ENCODE measurements around the gene STARD6. TPM values are rescaled to one million over a fixed set of nuclear protein-coding genes. Genes with fewer than 3 reads are reported as not detected.

STARD6 gene, protein sequence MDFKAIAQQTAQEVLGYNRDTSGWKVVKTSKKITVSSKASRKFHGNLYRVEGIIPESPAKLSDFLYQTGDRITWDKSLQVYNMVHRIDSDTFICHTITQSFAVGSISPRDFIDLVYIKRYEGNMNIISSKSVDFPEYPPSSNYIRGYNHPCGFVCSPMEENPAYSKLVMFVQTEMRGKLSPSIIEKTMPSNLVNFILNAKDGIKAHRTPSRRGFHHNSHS
- total RNA-seq, result not detected

DNA sequence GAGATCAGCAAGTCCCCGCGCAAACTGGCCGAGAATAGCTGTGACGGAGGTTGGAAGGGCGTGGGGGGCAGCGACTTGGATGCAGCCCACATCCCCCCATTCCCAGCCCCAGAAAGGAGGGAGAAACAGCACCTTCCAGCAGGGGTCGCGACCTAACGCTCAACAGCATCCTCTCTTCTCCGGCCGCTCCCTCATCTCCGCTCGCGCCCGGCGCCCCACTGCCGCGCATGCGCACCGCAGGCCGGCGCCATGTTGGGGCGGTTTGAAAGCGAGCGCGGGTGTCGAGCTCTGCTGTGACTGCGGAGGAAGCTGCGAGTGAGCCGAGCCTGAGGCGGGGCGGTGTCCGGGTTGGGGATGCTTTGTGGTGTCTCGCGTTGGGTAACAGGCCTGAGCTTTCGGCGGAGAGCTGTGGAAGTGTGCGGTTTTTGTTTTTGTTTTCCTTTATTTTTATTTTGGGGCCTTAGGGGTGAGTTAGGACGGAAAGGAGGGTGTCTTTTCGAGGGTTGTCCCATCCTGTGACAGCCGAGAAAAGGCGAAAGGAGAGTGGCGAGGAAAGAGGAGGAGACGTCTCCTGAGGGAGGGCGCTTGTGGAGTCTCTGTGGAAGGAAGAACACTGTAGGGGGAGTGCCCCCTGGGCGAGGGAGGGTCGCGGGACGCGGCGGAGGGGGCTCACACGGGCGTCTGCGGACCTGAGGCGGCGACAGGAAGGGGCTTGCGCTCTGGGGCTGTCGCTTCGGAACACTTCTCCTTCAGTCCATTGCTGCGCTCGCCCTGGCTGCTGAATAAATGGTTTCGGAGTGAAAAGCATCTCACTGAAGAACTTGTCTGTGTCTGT is at the start of gene STARD6, which contains the start of gene C18orf54:
STARD6 (minus strand) TSS at position 199 of the 835 bp plus-strand sequence. CDS start 3,285 bp downstream, outside the sequence.
C18orf54 (plus strand) TSS at position 247 of the 835 bp plus-strand sequence. CDS start 2,667 bp downstream, outside the sequence.
- Histone ChIP-seq H3K4me1 (ENCODE audit: control insufficient read depth in 1 of 2, low read depth in 2 of 2) (peaks cover 0 to 9% of the 10 kb centered on the region in 2 donors), H3K9me3 (no peaks in the 10 kb centered on the region), H3K36me3 (no peaks in the 10 kb centered on the region), H3K27me3 (replicated peaks; ENCODE audit: insufficient read depth) (no peaks in the 10 kb centered on the region), H3K4me3 (peak within 1 kb of the TSS; percentile 88), H3K27ac (peak within 1 kb of the TSS; percentile 16 to 28)
- DNase-seq (ENCODE audit: low spot score) (peak; percentile 36), ATAC-seq (ENCODE audit: insufficient number of reproducible peaks, low FRiP score, low read depth) (peak; percentile 91)
- TF ChIP-seq, protein P1, sequence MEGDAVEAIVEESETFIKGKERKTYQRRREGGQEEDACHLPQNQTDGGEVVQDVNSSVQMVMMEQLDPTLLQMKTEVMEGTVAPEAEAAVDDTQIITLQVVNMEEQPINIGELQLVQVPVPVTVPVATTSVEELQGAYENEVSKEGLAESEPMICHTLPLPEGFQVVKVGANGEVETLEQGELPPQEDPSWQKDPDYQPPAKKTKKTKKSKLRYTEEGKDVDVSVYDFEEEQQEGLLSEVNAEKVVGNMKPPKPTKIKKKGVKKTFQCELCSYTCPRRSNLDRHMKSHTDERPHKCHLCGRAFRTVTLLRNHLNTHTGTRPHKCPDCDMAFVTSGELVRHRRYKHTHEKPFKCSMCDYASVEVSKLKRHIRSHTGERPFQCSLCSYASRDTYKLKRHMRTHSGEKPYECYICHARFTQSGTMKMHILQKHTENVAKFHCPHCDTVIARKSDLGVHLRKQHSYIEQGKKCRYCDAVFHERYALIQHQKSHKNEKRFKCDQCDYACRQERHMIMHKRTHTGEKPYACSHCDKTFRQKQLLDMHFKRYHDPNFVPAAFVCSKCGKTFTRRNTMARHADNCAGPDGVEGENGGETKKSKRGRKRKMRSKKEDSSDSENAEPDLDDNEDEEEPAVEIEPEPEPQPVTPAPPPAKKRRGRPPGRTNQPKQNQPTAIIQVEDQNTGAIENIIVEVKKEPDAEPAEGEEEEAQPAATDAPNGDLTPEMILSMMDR (IDR thresholded peaks at IDR 0.05), result no peak

DNA sequence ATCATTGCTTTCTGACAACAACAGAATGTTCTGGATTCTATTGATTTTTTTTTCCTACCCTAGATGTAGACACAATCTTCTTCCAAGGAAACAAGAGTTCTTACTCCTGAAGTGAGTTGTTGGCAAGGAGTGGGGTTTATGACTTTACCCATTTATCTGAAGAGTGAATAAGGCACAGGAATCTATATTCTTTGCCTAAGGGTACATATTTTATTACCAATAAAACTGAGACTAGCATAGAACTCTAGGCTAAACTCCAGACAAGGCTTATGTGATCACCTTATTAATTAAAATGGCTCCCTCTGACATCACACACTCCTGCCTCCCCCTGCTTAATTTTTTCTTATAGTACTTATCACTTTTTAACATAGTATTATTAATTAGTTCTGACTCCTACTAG is 47.6 kb upstream of the STARD6 start:
- H3K9me3 ChIP-seq, result no peaks in the 10 kb centered on the region
- H3K4me1 ChIP-seq (ENCODE audit: control insufficient read depth in 1 of 2, low read depth in 2 of 2), result no peaks in the 10 kb centered on the region
- H3K27me3 ChIP-seq (replicated peaks; ENCODE audit: insufficient read depth), result no peaks in the 10 kb centered on the region
- no peak overlapping the region for H3K27ac ChIP-seq
- TF ChIP-seq, protein P1 (IDR thresholded peaks at IDR 0.05), result no peak
- ATAC-seq (ENCODE audit: insufficient number of reproducible peaks, low FRiP score, low read depth) (no peak), DNase-seq (ENCODE audit: low spot score) (no peak)
- no peak overlapping the region for H3K4me3 ChIP-seq
- no peaks in the 10 kb centered on the region for H3K36me3 ChIP-seq

DNA sequence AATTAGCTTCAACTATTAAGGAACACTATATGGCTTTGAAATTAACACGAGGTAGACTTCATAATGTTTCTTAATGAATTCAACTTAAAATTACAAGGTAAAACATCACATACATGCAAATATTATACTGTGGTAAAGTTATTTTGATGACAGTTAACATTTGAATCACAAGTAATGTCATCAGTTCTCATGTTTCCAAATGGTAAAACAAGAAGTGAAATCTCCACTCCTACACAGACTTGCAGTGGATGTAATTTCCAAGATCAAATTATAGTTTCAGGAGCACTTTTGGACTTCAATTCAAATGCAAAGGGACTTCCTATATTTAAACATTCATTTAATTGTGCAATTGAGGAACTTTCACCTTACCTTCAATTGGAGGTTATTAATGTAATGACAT is 39.1 kb upstream of the STARD6 start:
- H3K9me3 ChIP-seq, result no peaks in the 10 kb centered on the region
- H3K27ac ChIP-seq, result no peak overlapping the region
- DNase-seq (ENCODE audit: low spot score), result no peak
- no peak for ATAC-seq (ENCODE audit: insufficient number of reproducible peaks, low FRiP score, low read depth)
- no peaks in the 10 kb centered on the region for H3K4me1 ChIP-seq (ENCODE audit: control insufficient read depth in 1 of 2, low read depth in 2 of 2)
- TF ChIP-seq, protein P1 (IDR thresholded peaks at IDR 0.05), result no peak
- H3K27me3 ChIP-seq (replicated peaks; ENCODE audit: insufficient read depth), result no peaks in the 10 kb centered on the region
- H3K4me3 ChIP-seq, result no peak overlapping the region
- H3K36me3 ChIP-seq, result no peaks in the 10 kb centered on the region

DNA sequence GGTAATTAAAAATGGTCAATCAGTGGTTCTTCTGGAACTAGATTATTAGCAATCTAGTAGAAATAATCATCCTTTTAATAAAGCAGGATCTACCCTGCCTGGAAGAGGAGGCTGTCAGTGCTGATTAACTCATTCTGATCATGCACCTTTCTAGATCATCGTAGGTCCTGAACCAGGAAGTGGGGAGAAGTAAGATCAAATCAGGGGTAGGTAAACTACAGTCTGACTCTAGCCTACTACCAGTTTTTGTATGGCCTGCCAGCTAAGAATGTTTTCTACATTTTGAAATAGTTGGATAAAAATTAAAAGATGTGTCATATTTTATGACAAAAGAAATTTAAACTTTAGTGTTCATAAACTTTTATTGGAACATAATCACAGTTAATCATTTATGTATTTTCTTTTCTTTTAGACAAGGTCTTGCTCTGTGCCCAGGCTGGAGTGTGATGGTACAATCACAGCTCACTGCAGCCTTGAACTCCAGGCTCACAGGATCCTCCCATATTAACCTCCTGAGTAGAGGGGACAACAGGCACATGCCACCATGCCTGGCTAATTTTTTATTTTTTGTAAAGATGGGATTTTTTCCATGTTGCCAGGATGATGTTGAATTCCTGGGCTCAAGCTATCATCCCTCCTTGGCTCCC is 36.1 kb upstream of the STARD6 start:
- H3K4me3 ChIP-seq, result no peak overlapping the region
- H3K36me3 ChIP-seq, result no peaks in the 10 kb centered on the region
- H3K4me1 ChIP-seq (ENCODE audit: control insufficient read depth in 1 of 2, low read depth in 2 of 2), result no peaks in the 10 kb centered on the region
- ATAC-seq (ENCODE audit: insufficient number of reproducible peaks, low FRiP score, low read depth) (no peak), DNase-seq (ENCODE audit: low spot score) (no peak)
- TF ChIP-seq, protein P1 (IDR thresholded peaks at IDR 0.05), result no peak
- H3K27ac ChIP-seq, result no peak overlapping the region
- H3K27me3 ChIP-seq (replicated peaks; ENCODE audit: insufficient read depth), result no peaks in the 10 kb centered on the region
- H3K9me3 ChIP-seq, result no peaks in the 10 kb centered on the region

DNA sequence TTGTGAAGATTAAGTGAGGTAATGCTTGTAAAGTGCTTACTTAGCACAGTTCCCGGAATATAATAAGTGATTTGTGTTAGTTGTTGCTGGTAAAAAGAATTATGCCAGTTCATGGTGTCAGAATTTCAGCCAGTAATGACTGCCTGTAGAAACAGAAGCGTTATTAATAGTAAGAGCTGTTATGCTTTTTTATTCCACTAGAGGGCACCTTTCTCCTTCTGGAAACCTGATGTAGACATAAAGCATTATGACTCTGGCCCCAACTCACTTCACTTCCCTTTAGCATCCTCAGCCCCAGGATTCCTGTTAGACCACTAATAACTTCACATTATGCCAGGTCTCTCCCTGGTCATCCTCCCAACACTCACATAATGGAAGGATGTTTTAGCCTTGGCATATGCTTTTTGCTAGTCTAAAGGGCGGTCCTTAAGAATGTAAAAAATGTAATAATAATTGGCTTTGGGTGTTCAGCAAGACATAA is 34.9 kb upstream of the STARD6 start:
- TF ChIP-seq, protein P1 (IDR thresholded peaks at IDR 0.05), result peak; percentile 57
- Histone ChIP-seq H3K27me3 (replicated peaks; ENCODE audit: insufficient read depth) (no peaks in the 10 kb centered on the region), H3K4me3 (no peak overlapping the region), H3K9me3 (no peaks in the 10 kb centered on the region), H3K4me1 (ENCODE audit: control insufficient read depth in 1 of 2, low read depth in 2 of 2) (peaks cover 0 to 4% of the 10 kb centered on the region in 2 donors), H3K36me3 (no peaks in the 10 kb centered on the region), H3K27ac (no peak overlapping the region)
- ATAC-seq (ENCODE audit: insufficient number of reproducible peaks, low FRiP score, low read depth) (no peak), DNase-seq (ENCODE audit: low spot score) (no peak)
